OCI-LY7 (cell line): Measurements from ENCODE around the gene LPIN1.

ENCODE experiments used
- EZH2phosphoT487 ChIP-seq: fragments of 200-600 bp; sonication (generic); IDR thresholded peaks from 2 replicates; pipeline ENCODE4 v1.6.1; 2018; ENCODE audit warnings: low read depth, borderline replicate concordance, mild to moderate bottlenecking, mixed run types, antibody characterized with exemption, low read length, moderate library complexity, mixed read lengths
- TF ChIP-seq, protein P1 (sequence below): fragments of 200-600 bp; sonication (generic); conservative IDR thresholded peaks from 2 replicates; pipeline ENCODE4 v1.5.1; 2014; ENCODE audit warnings: mild to moderate bottlenecking, antibody characterized with exemption, low read length, moderate library complexity, mixed read lengths

DNA sequence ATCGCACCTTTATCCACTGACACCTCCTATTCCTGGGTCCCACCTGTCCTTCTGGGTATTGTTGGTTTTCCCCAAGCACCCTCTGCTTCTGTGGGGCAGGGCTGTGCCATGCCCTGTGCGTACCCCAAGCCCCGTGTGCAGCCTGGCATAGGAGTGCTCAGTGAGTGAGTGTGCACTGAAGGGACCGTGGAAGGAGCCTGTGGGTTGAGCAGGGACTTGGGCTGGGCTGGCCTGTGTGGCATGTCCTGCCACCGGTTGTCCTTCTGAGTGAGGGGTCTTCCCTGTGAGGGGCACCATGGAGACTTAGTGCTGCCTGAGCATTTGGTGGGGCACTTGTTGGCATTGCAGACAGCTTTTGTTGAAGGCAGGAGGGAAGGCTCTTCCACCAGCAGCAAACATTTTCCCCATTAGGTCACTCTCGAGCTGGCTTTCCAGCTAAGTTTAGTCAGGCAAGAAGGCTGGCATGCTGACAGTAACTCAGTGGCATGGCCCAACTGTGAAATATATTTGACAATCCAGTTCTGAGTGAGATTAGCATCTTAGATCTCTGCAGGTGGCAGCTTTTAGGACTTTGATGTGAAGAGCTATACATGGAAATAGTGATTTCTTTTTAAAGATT, 64.7 kb downstream of the LPIN1 start:
- TF ChIP-seq, protein P1, sequence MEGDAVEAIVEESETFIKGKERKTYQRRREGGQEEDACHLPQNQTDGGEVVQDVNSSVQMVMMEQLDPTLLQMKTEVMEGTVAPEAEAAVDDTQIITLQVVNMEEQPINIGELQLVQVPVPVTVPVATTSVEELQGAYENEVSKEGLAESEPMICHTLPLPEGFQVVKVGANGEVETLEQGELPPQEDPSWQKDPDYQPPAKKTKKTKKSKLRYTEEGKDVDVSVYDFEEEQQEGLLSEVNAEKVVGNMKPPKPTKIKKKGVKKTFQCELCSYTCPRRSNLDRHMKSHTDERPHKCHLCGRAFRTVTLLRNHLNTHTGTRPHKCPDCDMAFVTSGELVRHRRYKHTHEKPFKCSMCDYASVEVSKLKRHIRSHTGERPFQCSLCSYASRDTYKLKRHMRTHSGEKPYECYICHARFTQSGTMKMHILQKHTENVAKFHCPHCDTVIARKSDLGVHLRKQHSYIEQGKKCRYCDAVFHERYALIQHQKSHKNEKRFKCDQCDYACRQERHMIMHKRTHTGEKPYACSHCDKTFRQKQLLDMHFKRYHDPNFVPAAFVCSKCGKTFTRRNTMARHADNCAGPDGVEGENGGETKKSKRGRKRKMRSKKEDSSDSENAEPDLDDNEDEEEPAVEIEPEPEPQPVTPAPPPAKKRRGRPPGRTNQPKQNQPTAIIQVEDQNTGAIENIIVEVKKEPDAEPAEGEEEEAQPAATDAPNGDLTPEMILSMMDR = no peak
- no peak for TF ChIP-seq EZH2phosphoT487
